GM12873 (cell line): ENCODE measurements around the gene PHLDA2.
A peak's percentile ranks its signal among the peaks of the same experiment; 100 is the strongest.

ENCODE experiments used
- CTCF ChIP-seq: IDR thresholded peaks from 2 replicates; pipeline ENCODE4 v1.5.1; 2012; ENCODE audit warnings: low read depth, mild to moderate bottlenecking, moderate library complexity, low read length, control low read depth; ENCODE audit not compliant: insufficient read depth; ENCODE audit errors: missing control alignments

PHLDA2 gene

DNA sequence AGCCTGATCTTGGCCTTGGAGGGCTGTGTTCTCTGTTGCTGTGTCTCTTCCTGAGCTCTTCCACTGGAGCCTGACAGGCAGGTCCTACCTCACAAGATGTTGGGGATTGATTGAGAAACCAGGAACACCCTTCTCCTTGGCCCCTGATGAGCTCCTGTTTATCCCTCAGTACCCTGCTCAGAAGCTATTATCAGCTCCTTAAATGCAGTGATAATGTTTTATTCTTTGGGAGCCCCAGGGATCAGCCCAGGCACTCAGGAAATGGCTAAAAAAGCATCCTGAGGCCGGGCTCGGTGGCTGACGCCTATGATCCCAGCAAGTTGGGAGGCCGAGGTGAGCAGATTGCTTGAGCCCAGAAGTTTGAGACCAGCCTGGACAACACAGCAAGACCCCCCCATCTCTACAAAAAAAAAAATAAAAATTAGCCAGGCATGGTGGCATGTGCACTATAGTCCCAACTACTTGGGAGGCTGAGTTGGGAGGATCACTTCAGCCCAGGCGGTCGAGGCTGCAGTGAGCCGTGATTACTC is 4.9 kb upstream of the PHLDA2 start:
- no peak for TF ChIP-seq CTCF

GRCh38 chr11:2933375-2934020 is 4.3 kb upstream of the PHLDA2 start:
- TF ChIP-seq CTCF, result no peak

DNA sequence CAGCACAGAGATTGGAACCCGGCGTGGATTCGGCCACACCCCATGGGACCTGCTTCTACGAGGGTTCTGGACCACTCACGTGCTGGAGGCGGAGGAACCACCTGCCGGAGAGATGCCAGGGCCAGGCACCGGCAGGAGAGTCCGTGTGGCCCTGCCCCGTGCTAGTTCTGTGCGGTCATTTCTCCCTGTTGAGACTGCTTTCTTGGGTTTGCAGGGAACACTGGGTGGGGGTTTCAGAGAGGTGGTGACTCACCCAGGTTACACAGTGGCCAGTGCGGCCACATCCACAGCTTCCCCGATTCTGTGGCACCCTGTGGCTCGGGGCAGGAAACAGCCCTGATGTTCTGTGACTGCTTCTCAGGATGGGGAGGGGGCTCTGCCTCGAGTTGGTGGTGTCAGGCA is 3.6 kb upstream of the PHLDA2 start:
- no peak for TF ChIP-seq CTCF

DNA sequence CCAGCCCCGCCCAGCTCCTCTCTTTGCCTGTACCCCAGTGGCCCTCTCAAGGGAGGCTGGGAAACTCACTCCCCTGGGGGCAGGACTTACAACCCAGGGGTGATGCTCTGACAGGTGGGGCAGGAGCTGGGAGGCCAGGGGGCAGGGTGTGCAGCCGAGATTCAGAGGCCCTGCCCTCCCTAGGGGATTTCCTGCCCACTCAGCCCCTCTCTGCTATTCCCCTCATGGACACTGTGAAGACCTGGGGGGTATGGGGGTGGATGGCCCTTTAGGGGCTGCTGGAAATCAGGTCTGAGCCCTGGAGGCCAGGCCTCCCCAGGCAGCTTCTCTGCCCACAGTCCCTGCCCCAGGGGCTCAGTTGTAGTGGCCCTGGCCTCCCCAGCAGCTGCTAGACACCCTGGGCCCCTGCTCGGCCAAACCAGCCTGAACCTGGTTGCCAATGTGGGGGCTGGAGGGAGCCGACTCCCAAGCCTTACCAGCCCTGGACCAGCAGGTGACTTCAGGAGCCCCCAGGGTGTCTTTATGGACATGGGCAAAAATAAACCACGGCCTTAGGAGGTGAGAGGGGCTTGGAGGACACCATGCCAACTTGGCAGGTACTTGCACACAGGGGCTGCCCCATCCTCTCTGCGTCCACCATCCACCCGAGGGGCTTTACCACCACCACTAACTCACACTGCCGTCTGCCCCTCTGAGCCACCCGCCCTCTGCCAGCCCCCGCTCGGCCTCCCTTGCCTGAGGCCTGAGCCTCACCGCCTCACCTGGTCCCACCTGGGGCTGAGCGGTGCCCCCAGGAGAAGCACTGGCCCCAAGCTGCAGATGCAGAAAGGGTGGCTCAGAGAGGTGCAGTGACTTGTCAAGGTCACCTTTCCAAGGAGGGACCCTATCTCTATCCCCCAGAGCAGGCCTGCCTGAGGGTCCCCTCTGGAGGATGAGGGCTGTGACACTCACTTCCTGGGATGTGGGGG is 2.8 kb upstream of the PHLDA2 start:
- no peak for TF ChIP-seq CTCF

DNA sequence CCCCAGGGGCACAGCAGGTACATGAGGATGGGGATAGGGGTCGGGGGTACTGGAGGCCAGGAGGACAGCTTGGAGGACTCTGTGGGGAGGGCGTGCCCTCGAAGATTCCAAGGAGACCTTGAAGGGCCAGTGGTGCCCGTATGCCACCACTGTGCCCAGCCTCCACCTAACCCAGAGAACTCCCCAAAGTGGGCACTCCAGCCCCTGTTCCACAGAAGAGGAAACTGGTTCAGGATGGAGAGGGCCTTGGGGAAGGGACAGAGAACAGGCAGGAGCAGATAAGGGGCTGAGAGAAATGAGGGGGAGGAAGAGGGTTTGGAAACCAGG is 2.2 kb upstream of the PHLDA2 start:
- TF ChIP-seq CTCF, result no peak

- TF ChIP-seq CTCF, result peak; percentile 73
Measured at GRCh38 chr11:2930704-2931419, 1.6 kb upstream of the PHLDA2 start.

- TF ChIP-seq CTCF, result peak; percentile 51
Measured at GRCh38 chr11:2929950-2930703, 907 bp upstream of the PHLDA2 start.
